Karpas-422 (cell line): ENCODE data around the gene C3AR1. TPM values are rescaled to one million over a fixed set of nuclear protein-coding genes. Genes with fewer than 3 reads are reported as not detected.
"Not testable (repeated sequence)": the region's sequence is repeated elsewhere in the genome, so short reads cannot be mapped to it uniquely, and the experiment has no call there.

Experiments used
- DNase-seq: peaks from one replicate; pipeline ENCODE4 v3.0.0-alpha.2; 2015
- H2AFZ ChIP-seq: fragments of 200-600 bp; sonication (generic); 2 replicates; pipeline ENCODE4 v1.6.1; 2014; ENCODE audit warnings: antibody characterized with exemption, low read length, mixed read lengths
- H3K27ac ChIP-seq: fragments of 200-600 bp; sonication (generic); 2 replicates; pipeline ENCODE4 v1.5.1; 2014; ENCODE audit warnings: mild to moderate bottlenecking, low read length, moderate library complexity
- H3K27me3 ChIP-seq: fragments of 200-600 bp; sonication (generic); 2 replicates; pipeline ENCODE4 v1.6.1; 2014; ENCODE audit warnings: low read length, mixed read lengths
- H3K36me3 ChIP-seq: fragments of 200-600 bp; sonication (generic); 2 replicates; pipeline ENCODE4 v1.6.1; 2014; ENCODE audit warnings: low read length, mixed read lengths; ENCODE audit not compliant: insufficient read depth
- H3K4me1 ChIP-seq: fragments of 200-600 bp; sonication (generic); 2 replicates; pipeline ENCODE4 v1.6.1; 2014; ENCODE audit warnings: mild to moderate bottlenecking, low read length, mixed read lengths
- H3K4me2 ChIP-seq: fragments of 200-600 bp; sonication (generic); 2 replicates; pipeline ENCODE4 v1.6.1; 2014; ENCODE audit warnings: low read length, low read depth, mild to moderate bottlenecking; ENCODE audit not compliant: poor library complexity, severe bottlenecking
- H3K4me3 ChIP-seq: fragments of 200-600 bp; sonication (generic); 2 replicates; pipeline ENCODE4 v1.5.1; 2014; ENCODE audit warnings: mild to moderate bottlenecking, antibody characterized with exemption, low read length, mixed read lengths
- H3K79me2 ChIP-seq: fragments of 200-600 bp; sonication (generic); 2 replicates; pipeline ENCODE4 v1.6.1; 2014; ENCODE audit warnings: mild to moderate bottlenecking, low read length, mixed read lengths
- H3K9ac ChIP-seq: fragments of 200-600 bp; sonication (generic); 2 replicates; pipeline ENCODE4 v1.6.0; 2014; ENCODE audit warnings: low read length
- H3K9me2 ChIP-seq: fragments of 200-600 bp; sonication (generic), shearing (Covaris generic); replicated peaks from 2 replicates; pipeline ENCODE4 v1.6.0; 2014; ENCODE audit warnings: mild to moderate bottlenecking, low read length, moderate library complexity; ENCODE audit not compliant: insufficient read depth
- H3K9me3 ChIP-seq: fragments of 300-700, 200-600 bp; sonication (generic); 2 replicates; pipeline ENCODE4 v1.6.1; 2014; ENCODE audit warnings: low read length, mixed read lengths
- H4K20me1 ChIP-seq: fragments of 200-600 bp; sonication (generic); 2 replicates; pipeline ENCODE4 v1.6.1; 2014; ENCODE audit warnings: mild to moderate bottlenecking, antibody characterized with exemption, low read length, low read depth; ENCODE audit not compliant: insufficient read depth
- total RNA-seq: library from RNA; depleted of rRNA; stranded (reverse); fragments of >200 nt; shearing (Covaris generic); gene quantifications from 2 replicates; pipeline ENCODE4 v1.2.3, GENCODE V29; 2014; ENCODE audit warnings: low replicate concordance; rRNA removed

Gene C3AR1
- 2.2 and 3.2 TPM in 2 replicates for total RNA-seq

- H3K9ac ChIP-seq, result peak within 1 kb of the TSS; percentile 22; the same call in 1 of the 2 replicates
Measured at GRCh38 chr12:8065991-8066594, at the start of gene C3AR1. C3AR1 (minus strand) TSS chr12:8066359; CDS start chr12:8060185, 6,174 bp downstream.

GRCh38 chr12:8113117-8113516 is 47.0 kb upstream of the C3AR1 start:
- H3K27me3 ChIP-seq, H2AFZ ChIP-seq, H4K20me1 ChIP-seq, H3K4me3 ChIP-seq, H3K27ac ChIP-seq, H3K9ac ChIP-seq, H3K36me3 ChIP-seq, H3K9me2 ChIP-seq, H3K79me2 ChIP-seq, H3K9me3 ChIP-seq, DNase-seq, H3K4me1 ChIP-seq, H3K4me2 ChIP-seq: not testable (repeated sequence)

More at GRCh38 chr12:8065991-8066594, at the start of gene C3AR1:
- Histone ChIP-seq H3K27ac (peak within 1 kb of the TSS; percentile 46), H3K27me3 (no peaks in the 10 kb centered on the region), H3K79me2 (no peaks in the 10 kb centered on the region), H2AFZ (peak within 1 kb of the TSS; percentile 69; the same call in 1 of the 2 replicates), H3K4me3 (peak within 1 kb of the TSS; percentile 23; the same call in 1 of the 2 replicates), H3K36me3 (no peaks in the 10 kb centered on the region), H3K4me2 (peak within 1 kb of the TSS; percentile 44), H4K20me1 (no peaks in the 10 kb centered on the region), H3K9me3 (no peaks in the 10 kb centered on the region), H3K9me2 (no peaks in the 10 kb centered on the region), H3K4me1 (peaks cover 32% of the 10 kb centered on the region)
- DNase-seq, result no peak

DNA sequence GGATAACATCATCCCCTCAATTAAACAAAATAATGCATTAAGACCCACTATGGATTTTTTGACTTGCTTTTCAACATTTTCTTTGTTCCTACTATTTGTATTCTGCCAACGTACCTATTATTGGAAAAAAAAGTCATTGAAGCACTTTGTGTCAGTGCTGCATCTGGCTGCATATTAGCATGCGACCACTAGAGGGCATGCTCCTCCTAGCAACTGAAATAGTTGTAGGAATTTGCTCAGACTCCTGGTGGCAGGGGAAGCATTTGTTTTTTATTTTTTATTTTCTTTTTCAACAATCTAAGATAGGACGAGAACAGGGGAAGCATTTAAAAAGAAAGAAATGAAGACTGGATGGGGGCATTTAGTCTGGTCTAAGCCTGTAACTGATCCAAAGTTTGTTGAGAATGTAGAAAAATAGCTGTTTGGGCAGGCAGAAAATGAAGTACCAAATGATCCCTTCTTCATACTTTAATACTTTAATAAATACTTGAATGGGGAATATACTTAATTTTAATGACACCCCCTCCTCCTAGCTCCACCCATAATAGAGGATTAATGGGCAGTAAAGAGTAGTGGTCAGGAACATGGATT is 42.7 kb upstream of the C3AR1 start:
- Histone ChIP-seq H3K27ac (no peak overlapping the region), H3K36me3 (no peaks in the 10 kb centered on the region), H3K4me1 (peaks cover 4% of the 10 kb centered on the region; the same call in 1 of the 2 replicates), H2AFZ (0 out of 2 replicates have a peak overlapping the region, but pooled peaks have one; percentile 0), H3K9ac (0 out of 2 replicates have a peak overlapping the region, but pooled peaks have one; percentile 28), H3K4me2 (peak overlapping the region; percentile 24), H3K79me2 (no peaks in the 10 kb centered on the region), H3K4me3 (no peak overlapping the region), H3K27me3 (no peaks in the 10 kb centered on the region), H4K20me1 (no peaks in the 10 kb centered on the region), H3K9me2 (no peaks in the 10 kb centered on the region), H3K9me3 (no peaks in the 10 kb centered on the region)
- peak; percentile 88 for DNase-seq

GRCh38 chr12:8099235-8099634 is 33.1 kb upstream of the C3AR1 start:
- Histone ChIP-seq H3K4me2 (no peak overlapping the region), H3K9me2 (no peaks in the 10 kb centered on the region), H3K27me3 (no peaks in the 10 kb centered on the region), H3K9me3 (no peaks in the 10 kb centered on the region), H3K4me3 (no peak overlapping the region), H3K36me3 (peaks cover 33% of the 10 kb centered on the region), H2AFZ (no peak overlapping the region), H3K79me2 (peaks cover 2% of the 10 kb centered on the region; the same call in 1 of the 2 replicates), H4K20me1 (no peaks in the 10 kb centered on the region), H3K27ac (no peak overlapping the region), H3K9ac (no peak overlapping the region), H3K4me1 (no peaks in the 10 kb centered on the region)
- DNase-seq, result no peak

DNA sequence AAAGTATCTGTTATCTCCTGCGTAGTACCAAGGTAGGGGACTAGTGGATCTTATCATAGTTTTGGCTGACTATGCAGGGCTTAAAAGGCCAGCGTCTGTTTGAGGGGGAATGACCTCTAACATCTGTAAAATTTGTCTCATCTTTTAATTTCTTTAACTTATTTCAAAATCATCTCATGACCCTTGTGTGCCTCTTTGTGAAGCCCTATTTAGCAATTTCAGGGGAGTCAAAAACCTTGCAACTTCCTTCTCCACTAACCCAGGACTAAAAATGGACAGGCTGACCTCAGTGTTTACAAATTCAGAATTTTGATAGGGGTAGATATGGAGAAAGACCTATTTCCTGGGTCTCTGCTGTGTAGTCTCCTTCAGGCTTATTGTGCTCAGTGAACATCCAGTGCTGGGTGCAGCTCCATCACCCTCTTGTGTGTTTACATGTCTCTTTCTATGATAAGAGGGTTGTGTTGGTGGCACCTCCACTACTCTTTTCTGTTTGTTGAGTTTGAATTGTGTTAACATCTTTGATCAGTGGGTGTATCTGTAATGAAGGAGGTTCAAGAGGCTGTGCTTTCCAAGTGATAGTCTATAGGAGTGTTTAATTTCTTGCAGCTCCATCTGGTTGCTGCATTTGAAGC is 30.2 kb upstream of the C3AR1 start:
- Histone ChIP-seq H3K27ac (no peak overlapping the region), H3K9me3 (no peaks in the 10 kb centered on the region), H3K9ac (no peak overlapping the region), H3K4me1 (no peaks in the 10 kb centered on the region), H4K20me1 (no peaks in the 10 kb centered on the region), H2AFZ (no peak overlapping the region), H3K27me3 (no peaks in the 10 kb centered on the region), H3K36me3 (peaks cover 55% of the 10 kb centered on the region), H3K4me2 (no peak overlapping the region), H3K79me2 (peaks cover 2% of the 10 kb centered on the region; the same call in 1 of the 2 replicates), H3K4me3 (no peak overlapping the region), H3K9me2 (no peaks in the 10 kb centered on the region)
- no peak for DNase-seq

GRCh38 chr12:8093291-8093690 is 27.1 kb upstream of the C3AR1 start:
- Histone ChIP-seq H4K20me1 (no peaks in the 10 kb centered on the region), H3K79me2 (peaks cover 23% of the 10 kb centered on the region), H2AFZ (no peak overlapping the region), H3K9me2 (no peaks in the 10 kb centered on the region), H3K4me2 (no peak overlapping the region), H3K4me1 (peaks cover 14% of the 10 kb centered on the region), H3K9ac (no peak overlapping the region), H3K9me3 (no peaks in the 10 kb centered on the region), H3K4me3 (no peak overlapping the region), H3K27me3 (no peaks in the 10 kb centered on the region), H3K36me3 (peaks cover 65% of the 10 kb centered on the region), H3K27ac (no peak overlapping the region)
- no peak for DNase-seq

DNA sequence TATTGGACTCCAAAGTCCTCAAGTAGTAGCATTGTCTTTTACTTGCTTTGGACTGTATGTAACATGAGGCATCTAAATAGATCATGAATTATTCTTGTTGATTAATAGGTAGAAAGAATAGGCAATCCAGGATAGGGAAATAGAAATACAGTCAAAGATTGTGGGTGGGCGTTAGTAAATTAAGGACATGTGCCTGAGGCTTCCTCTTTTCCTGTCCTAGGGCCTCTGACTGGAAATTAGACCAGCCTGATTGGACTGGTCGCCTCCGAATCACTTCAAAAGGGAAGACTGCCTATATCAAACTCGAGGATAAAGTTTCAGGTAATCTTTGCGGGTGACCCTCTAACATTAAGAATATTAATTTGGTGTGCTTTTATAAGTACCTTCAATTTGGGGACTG is 23.6 kb upstream of the C3AR1 start:
- H3K9ac ChIP-seq, result no peak overlapping the region
- H3K36me3 ChIP-seq, result peaks cover 41% of the 10 kb centered on the region; the same call in 1 of the 2 replicates
- no peaks in the 10 kb centered on the region for H3K27me3 ChIP-seq
- no peak overlapping the region for H3K4me3 ChIP-seq
- H2AFZ ChIP-seq, result no peak overlapping the region
- H3K9me2 ChIP-seq, result no peaks in the 10 kb centered on the region
- H3K4me2 ChIP-seq, result peak overlapping the region; percentile 45
- no peaks in the 10 kb centered on the region for H4K20me1 ChIP-seq
- H3K4me1 ChIP-seq, result peaks cover 36% of the 10 kb centered on the region
- H3K79me2 ChIP-seq, result peaks cover 59% of the 10 kb centered on the region
- peak overlapping the region; percentile 68 for H3K27ac ChIP-seq
- H3K9me3 ChIP-seq, result no peaks in the 10 kb centered on the region
- DNase-seq, result no peak

DNA sequence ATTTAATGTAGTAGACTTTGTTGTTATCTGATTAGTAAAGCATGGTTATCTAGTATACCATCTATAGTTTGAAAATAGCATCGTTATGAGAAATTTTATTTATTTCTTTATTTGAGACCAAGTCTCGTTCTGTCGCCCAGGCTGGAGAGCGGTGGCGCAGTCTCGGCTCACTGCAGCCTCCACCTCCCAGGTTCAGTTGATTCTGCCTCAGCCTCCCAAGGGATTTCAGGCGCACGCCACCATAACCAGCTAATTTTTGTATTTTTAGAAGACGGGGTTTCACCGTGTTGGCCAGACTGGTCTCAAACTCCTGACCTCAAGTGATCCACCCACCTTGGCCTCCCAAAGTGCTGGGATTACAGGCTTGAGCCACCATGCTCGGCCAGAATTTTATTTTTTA is 23.1 kb upstream of the C3AR1 start:
- H3K9ac ChIP-seq, result peak overlapping the region; percentile 22; the same call in 1 of the 2 replicates
- not testable (repeated sequence) for H3K9me3 ChIP-seq, H3K9me2 ChIP-seq, H3K27me3 ChIP-seq, H4K20me1 ChIP-seq, H2AFZ ChIP-seq
- H3K27ac ChIP-seq, result peak overlapping the region; percentile 68
- peaks cover 37% of the 10 kb centered on the region; the same call in 1 of the 2 replicates for H3K36me3 ChIP-seq
- peaks cover 41% of the 10 kb centered on the region for H3K4me1 ChIP-seq
- H3K79me2 ChIP-seq, result peaks cover 61% of the 10 kb centered on the region
- H3K4me2 ChIP-seq, result peak overlapping the region; percentile 45
- peak; percentile 59 for DNase-seq
- H3K4me3 ChIP-seq, result peak overlapping the region; percentile 19; the same call in 1 of the 2 replicates
